GM23338 (cell line): ENCODE measurements around the gene TRIM15. TPM values are rescaled to one million over a fixed set of nuclear protein-coding genes. Genes with fewer than 3 reads are reported as not detected.

Experiments used
- ATAC-seq: fragments of 200-7000 bp; cut with Tn5 transposase; 3 replicates; pipeline ENCODE4 v1.9.1; 2020
- DNase-seq: peaks from one replicate; pipeline ENCODE4 v3.0.0-alpha.2; 2015; ENCODE audit warnings: low spot score
- H2AFZ ChIP-seq: fragments of 200-600 bp; sonication (generic); 2 replicates; pipeline ENCODE4 v1.8.0; 2016; ENCODE audit warnings: antibody characterized with exemption, mild to moderate bottlenecking, moderate library complexity
- H3F3A ChIP-seq: fragments of 200-600 bp; sonication (generic); replicated peaks from 2 replicates; pipeline ENCODE4 v1.8.0; 2017; ENCODE audit warnings: antibody characterized with exemption, mixed run types, low read depth
- H3K27ac ChIP-seq: fragments of 200-600 bp; sonication (generic); 2 replicates; pipeline ENCODE4 v1.6.1; 2016; ENCODE audit warnings: low read depth
- H3K27me3 ChIP-seq: fragments of 200-600 bp; sonication (generic); 2 replicates; pipeline ENCODE4 v1.8.0; 2016; ENCODE audit warnings: mild to moderate bottlenecking, mixed run types, moderate library complexity; ENCODE audit not compliant: insufficient read depth
- H3K36me3 ChIP-seq: fragments of 200-600 bp; sonication (generic); 2 replicates; pipeline ENCODE4 v1.8.0; 2016; ENCODE audit warnings: mild to moderate bottlenecking; ENCODE audit not compliant: insufficient read depth
- H3K4me1 ChIP-seq: fragments of 200-600 bp; sonication (generic); 2 replicates; pipeline ENCODE4 v1.8.0; 2016; ENCODE audit warnings: mild to moderate bottlenecking, moderate library complexity; ENCODE audit not compliant: insufficient read depth
- H3K4me2 ChIP-seq: fragments of 200-600 bp; sonication (generic); 2 replicates; pipeline ENCODE4 v1.7.1; 2017; ENCODE audit warnings: mixed run types
- H3K4me3 ChIP-seq: fragments of 200-600 bp; sonication (generic); 2 replicates; pipeline ENCODE4 v1.6.1; 2016; ENCODE audit warnings: mixed run types
- H3K79me2 ChIP-seq: fragments of 200-600 bp; sonication (generic); replicated peaks from 2 replicates; pipeline ENCODE4 v1.8.0; 2017; ENCODE audit warnings: mild to moderate bottlenecking; ENCODE audit not compliant: insufficient read depth
- H3K9me2 ChIP-seq: fragments of 200-600 bp; sonication (generic); 2 replicates; pipeline ENCODE4 v1.8.0; 2017; ENCODE audit not compliant: insufficient read depth
- H4K20me1 ChIP-seq: fragments of 200-600 bp; sonication (generic); replicated peaks from 2 replicates; pipeline ENCODE4 v1.8.0; 2017; ENCODE audit warnings: mild to moderate bottlenecking; ENCODE audit not compliant: insufficient read depth
- H3K27ac Mint-ChIP-seq: 2 replicates; pipeline ENCODE4 v1.8.0; 2020; ENCODE audit warnings: inconsistent platforms, mild to moderate bottlenecking, moderate library complexity, mixed read lengths
- H3K27me3 Mint-ChIP-seq: 3 replicates; pipeline ENCODE4 v1.8.0; 2022; ENCODE audit warnings: low read depth, mild to moderate bottlenecking, moderate library complexity, mixed read lengths, inconsistent platforms; ENCODE audit not compliant: insufficient read depth, poor library complexity
- H3K36me3 Mint-ChIP-seq: 3 replicates; pipeline ENCODE4 v1.8.0; 2021; ENCODE audit warnings: low read depth, mild to moderate bottlenecking, inconsistent platforms, moderate library complexity, mixed read lengths
- H3K4me1 Mint-ChIP-seq: 3 replicates; pipeline ENCODE4 v1.8.0; 2020; ENCODE audit warnings: mild to moderate bottlenecking, inconsistent platforms, mixed read lengths
- H3K4me3 Mint-ChIP-seq: 3 replicates; pipeline ENCODE4 v1.8.0; 2021; ENCODE audit warnings: moderate library complexity, mild to moderate bottlenecking, inconsistent platforms, mixed read lengths
- H3K9me3 Mint-ChIP-seq: 3 replicates; pipeline ENCODE4 v1.8.0; 2020; ENCODE audit warnings: moderate library complexity, mild to moderate bottlenecking, inconsistent platforms, mixed read lengths
- CREB1 ChIP-seq: fragments of 250-450 bp; sonication (Bioruptor Pico); IDR thresholded peaks from 2 replicates; pipeline ENCODE4 v1.5.0; 2020; ENCODE audit warnings: low read depth, mild to moderate bottlenecking, moderate library complexity
- CTCF ChIP-seq, 2 experiments: fragments of 200-600 bp in 1 of 2; sonication (generic) in 1 of 2; conservative IDR thresholded peaks; 2 replicates each; pipeline versions ENCODE4 v1.5.1 to v1.6.1; 2016 to 2017; ENCODE audit warnings: antibody characterized with exemption in 2 of 2, low read depth in 2 of 2, mild to moderate bottlenecking in 2 of 2, moderate library complexity in 1 of 2
- EZH2 ChIP-seq: fragments of 200-600 bp; sonication (generic); IDR thresholded peaks from one replicate; pipeline ENCODE4 v1.8.0; 2017; ENCODE audit warnings: antibody characterized with exemption, mild to moderate bottlenecking, low read depth; ENCODE audit not compliant: unreplicated experiment
- JUNB ChIP-seq: IDR thresholded peaks from one replicate; pipeline ENCODE4 v1.6.1; 2016; ENCODE audit warnings: antibody characterized with exemption; ENCODE audit not compliant: unreplicated experiment
- POLR2AphosphoS5 ChIP-seq: IDR thresholded peaks from 2 replicates; pipeline ENCODE4 v1.6.1; 2016; ENCODE audit warnings: antibody characterized with exemption, low read depth
- REST ChIP-seq: IDR thresholded peaks from one replicate; pipeline ENCODE4 v1.6.1; 2018; ENCODE audit warnings: antibody characterized with exemption; ENCODE audit not compliant: unreplicated experiment
- STAT1 ChIP-seq: IDR thresholded peaks from one replicate; pipeline ENCODE4 v1.6.1; 2016; ENCODE audit warnings: antibody characterized with exemption; ENCODE audit not compliant: unreplicated experiment
- polyA plus RNA-seq: library from polyadenylated mRNA; unstranded; fragments of >200 nt; fragmentation: Nextera tagmentation; extraction: Ambion mirVana; gene quantifications from 2 replicates; pipeline ENCODE4 v1.2.1, GENCODE V29; 2016
- total RNA-seq: library from RNA; depleted of rRNA; stranded (reverse); fragments of >200 nt; shearing (Covaris generic); gene quantifications from 2 replicates; pipeline ENCODE4 v1.2.3, GENCODE V29; 2014
- TF ChIP-seq, protein P1 (sequence below): fragments of 250-450 bp; sonication (Bioruptor Pico); IDR thresholded peaks from 2 replicates; pipeline ENCODE4 v1.5.0; 2020; ENCODE audit warnings: mild to moderate bottlenecking, moderate library complexity

Gene TRIM15
- total and polyA plus RNA-seq, 2 experiments from 2014 or later, result 0.21 to 1.0 TPM

GRCh38 chr6:30149234-30149633 is 14.1 kb upstream of the TRIM15 start:
- Mint-ChIP-seq H3K4me1 (peaks cover 5% of the 10 kb centered on the region), H3K36me3 (no peaks in the 10 kb centered on the region), H3K27me3 (peaks cover 2% of the 10 kb centered on the region), H3K4me3 (no peak overlapping the region), H3K27ac (no peak overlapping the region), H3K9me3 (no peaks in the 10 kb centered on the region)
- H3K27me3 ChIP-seq, result 0 out of 2 replicates have a peak, but pooled peaks cover 5% of the 10 kb centered on the region
- DNase-seq (no peak), ATAC-seq (no peak)
- H3K9me2 ChIP-seq, result no peaks in the 10 kb centered on the region
- no peak overlapping the region for H3K4me2 ChIP-seq
- no peaks in the 10 kb centered on the region for H3K36me3 ChIP-seq
- H3F3A ChIP-seq, result no peaks in the 10 kb centered on the region
- H2AFZ ChIP-seq, result no peak overlapping the region
- TF ChIP-seq CTCF (conservative IDR thresholded peaks at IDR 0.05; ENCODE audit: low read depth in 2 of 2) (no peak), CREB1 (no peak)
- no peaks in the 10 kb centered on the region for H3K4me1 ChIP-seq
- H3K79me2 ChIP-seq, result no peaks in the 10 kb centered on the region
- H3K27ac ChIP-seq, result no peak overlapping the region
- H3K4me3 ChIP-seq, result no peak overlapping the region
- H4K20me1 ChIP-seq, result no peaks in the 10 kb centered on the region

- Histone ChIP-seq H3K79me2 (no peaks in the 10 kb centered on the region), H3F3A (no peaks in the 10 kb centered on the region), H3K27me3 (0 out of 2 replicates have a peak, but pooled peaks cover 5% of the 10 kb centered on the region), H2AFZ (no peak overlapping the region), H3K36me3 (no peaks in the 10 kb centered on the region), H3K4me2 (no peak overlapping the region), H3K9me2 (no peaks in the 10 kb centered on the region), H3K4me3 (no peak overlapping the region), H3K27ac (no peak overlapping the region), H3K4me1 (no peaks in the 10 kb centered on the region), H4K20me1 (no peaks in the 10 kb centered on the region)
- DNase-seq (no peak), ATAC-seq (no peak)
- H3K27me3 Mint-ChIP-seq, result peaks cover 2% of the 10 kb centered on the region
- H3K27ac Mint-ChIP-seq, result no peak overlapping the region
- H3K4me3 Mint-ChIP-seq, result no peak overlapping the region
- H3K9me3 Mint-ChIP-seq, result no peaks in the 10 kb centered on the region
- H3K36me3 Mint-ChIP-seq, result no peaks in the 10 kb centered on the region
- no peak for TF ChIP-seq REST
- TF ChIP-seq EZH2, result no peak
- TF ChIP-seq, protein P1, sequence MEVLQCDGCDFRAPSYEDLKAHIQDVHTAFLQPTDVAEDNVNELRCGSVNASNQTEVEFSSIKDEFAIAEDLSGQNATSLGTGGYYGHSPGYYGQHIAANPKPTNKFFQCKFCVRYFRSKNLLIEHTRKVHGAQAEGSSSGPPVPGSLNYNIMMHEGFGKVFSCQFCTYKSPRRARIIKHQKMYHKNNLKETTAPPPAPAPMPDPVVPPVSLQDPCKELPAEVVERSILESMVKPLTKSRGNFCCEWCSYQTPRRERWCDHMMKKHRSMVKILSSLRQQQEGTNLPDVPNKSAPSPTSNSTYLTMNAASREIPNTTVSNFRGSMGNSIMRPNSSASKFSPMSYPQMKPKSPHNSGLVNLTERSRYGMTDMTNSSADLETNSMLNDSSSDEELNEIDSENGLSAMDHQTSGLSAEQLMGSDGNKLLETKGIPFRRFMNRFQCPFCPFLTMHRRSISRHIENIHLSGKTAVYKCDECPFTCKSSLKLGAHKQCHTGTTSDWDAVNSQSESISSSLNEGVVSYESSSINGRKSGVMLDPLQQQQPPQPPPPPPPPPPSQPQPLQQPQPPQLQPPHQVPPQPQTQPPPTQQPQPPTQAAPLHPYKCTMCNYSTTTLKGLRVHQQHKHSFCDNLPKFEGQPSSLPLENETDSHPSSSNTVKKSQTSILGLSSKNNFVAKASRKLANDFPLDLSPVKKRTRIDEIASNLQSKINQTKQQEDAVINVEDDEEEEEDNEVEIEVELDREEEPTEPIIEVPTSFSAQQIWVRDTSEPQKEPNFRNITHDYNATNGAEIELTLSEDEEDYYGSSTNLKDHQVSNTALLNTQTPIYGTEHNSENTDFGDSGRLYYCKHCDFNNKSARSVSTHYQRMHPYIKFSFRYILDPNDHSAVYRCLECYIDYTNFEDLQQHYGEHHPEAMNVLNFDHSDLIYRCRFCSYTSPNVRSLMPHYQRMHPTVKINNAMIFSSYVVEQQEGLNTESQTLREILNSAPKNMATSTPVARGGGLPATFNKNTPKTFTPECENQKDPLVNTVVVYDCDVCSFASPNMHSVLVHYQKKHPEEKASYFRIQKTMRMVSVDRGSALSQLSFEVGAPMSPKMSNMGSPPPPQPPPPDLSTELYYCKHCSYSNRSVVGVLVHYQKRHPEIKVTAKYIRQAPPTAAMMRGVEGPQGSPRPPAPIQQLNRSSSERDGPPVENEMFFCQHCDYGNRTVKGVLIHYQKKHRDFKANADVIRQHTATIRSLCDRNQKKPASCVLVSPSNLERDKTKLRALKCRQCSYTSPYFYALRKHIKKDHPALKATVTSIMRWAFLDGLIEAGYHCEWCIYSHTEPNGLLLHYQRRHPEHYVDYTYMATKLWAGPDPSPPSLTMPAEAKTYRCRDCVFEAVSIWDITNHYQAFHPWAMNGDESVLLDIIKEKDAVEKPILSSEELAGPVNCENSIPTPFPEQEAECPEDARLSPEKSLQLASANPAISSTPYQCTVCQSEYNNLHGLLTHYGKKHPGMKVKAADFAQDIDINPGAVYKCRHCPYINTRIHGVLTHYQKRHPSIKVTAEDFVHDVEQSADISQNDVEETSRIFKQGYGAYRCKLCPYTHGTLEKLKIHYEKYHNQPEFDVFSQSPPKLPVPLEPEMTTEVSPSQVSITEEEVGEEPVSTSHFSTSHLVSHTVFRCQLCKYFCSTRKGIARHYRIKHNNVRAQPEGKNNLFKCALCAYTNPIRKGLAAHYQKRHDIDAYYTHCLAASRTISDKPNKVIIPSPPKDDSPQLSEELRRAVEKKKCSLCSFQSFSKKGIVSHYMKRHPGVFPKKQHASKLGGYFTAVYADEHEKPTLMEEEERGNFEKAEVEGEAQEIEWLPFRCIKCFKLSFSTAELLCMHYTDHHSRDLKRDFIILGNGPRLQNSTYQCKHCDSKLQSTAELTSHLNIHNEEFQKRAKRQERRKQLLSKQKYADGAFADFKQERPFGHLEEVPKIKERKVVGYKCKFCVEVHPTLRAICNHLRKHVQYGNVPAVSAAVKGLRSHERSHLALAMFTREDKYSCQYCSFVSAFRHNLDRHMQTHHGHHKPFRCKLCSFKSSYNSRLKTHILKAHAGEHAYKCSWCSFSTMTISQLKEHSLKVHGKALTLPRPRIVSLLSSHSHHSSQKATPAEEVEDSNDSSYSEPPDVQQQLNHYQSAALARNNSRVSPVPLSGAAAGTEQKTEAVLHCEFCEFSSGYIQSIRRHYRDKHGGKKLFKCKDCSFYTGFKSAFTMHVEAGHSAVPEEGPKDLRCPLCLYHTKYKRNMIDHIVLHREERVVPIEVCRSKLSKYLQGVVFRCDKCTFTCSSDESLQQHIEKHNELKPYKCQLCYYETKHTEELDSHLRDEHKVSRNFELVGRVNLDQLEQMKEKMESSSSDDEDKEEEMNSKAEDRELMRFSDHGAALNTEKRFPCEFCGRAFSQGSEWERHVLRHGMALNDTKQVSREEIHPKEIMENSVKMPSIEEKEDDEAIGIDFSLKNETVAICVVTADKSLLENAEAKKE (CRISPR knock-in tag), result no peak
- TF ChIP-seq JUNB, result no peak
- no peak for TF ChIP-seq POLR2AphosphoS5
- no peak for TF ChIP-seq STAT1
- no peak for TF ChIP-seq CREB1
- H3K4me1 Mint-ChIP-seq, result peaks cover 5% of the 10 kb centered on the region
Measured at GRCh38 chr6:30149858-30150550, 13.3 kb upstream of the TRIM15 start.
